Stimulated activated naive CD4-positive, alpha-beta T cell treated with Interleukin-2 at 50 U/mL for 16 hours (primary cell): Measurements from ENCODE around the gene ZNF423.

Source experiments
- DNase-seq: peaks from one replicate; lab custom pipeline; 2025; lab: John Stamatoyannopoulos, UW

The ZNF423 gene

DNA sequence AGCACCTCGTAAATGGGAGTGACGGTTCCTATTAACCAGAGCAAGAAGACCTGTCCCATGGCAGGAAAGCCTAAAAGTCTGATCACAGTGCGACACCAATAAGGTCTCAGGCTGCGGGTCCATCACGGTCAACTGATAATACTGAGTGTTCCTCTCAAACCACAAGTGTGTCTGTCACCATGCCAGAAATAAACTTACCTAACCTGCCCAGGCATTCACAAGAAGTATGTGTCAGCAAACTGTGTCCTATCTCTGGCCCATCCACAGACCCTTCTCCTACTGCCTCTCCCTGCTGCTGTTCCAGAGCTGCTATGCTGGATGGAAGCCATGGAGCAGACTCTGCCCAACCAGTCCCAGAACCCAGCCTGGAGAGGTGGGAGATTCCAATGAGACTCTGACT lies 73.5 kb downstream of the ZNF423 start:
- DNase-seq = no peak

DNA sequence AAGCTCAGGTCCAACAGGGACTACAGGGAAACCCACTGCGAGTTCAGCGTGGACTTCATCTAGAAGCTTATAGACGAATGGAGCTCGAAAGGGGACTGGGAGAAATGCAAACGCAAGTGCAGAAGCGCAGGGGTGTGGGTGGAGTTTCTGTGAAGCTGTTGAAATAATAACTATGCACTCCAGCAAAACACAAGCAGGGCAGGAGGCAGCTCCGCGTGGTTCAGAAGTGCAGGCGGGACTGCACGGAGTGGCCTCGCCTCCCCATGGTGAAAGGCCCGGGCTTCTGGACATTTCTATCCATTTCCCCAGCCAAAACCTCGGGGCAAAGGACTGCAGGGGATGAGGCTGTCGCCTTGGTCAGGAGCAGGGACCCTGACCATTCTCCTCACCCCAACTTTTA lies 74.5 kb downstream of the ZNF423 start:
- no peak for DNase-seq

DNA sequence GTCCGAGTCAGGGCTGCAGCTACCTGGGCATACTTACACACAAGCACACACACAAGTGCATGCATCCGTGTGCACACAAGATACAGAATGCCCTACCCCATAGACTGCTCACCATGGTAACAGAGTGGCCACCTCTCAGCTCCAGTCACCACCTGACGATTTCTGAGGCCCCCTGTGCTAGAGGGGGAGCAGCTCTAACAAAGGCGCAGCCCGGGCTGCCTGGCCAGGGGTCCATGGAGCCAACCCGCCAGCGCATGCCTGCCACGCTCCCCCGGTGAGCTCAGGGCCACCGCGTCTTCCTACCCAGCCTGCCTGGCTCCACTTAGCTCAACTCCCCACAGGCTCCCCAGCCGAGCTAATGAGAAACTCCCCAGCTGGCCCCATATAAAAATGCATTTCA lies 75.5 kb downstream of the ZNF423 start:
- no peak for DNase-seq

DNA sequence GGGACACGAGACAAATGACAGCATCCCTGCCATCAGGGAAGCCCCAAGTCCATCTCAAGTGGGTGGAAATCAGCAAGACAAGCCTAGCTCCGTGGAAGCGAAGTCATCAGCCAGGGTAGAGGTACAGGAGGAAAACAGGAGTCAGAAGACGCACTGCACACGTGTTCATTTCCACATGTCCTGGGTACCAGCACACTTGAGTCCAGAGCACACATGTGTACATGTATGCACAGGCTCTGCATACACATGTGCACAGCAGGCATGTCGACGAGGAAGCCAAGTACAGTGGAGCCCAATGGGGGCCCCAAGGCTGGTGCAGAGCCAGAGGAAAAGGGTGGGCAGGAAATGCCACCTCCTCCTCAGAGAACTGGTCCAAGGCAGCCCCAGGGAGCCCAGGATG lies 75.9 kb downstream of the ZNF423 start:
- DNase-seq = no peak

DNA sequence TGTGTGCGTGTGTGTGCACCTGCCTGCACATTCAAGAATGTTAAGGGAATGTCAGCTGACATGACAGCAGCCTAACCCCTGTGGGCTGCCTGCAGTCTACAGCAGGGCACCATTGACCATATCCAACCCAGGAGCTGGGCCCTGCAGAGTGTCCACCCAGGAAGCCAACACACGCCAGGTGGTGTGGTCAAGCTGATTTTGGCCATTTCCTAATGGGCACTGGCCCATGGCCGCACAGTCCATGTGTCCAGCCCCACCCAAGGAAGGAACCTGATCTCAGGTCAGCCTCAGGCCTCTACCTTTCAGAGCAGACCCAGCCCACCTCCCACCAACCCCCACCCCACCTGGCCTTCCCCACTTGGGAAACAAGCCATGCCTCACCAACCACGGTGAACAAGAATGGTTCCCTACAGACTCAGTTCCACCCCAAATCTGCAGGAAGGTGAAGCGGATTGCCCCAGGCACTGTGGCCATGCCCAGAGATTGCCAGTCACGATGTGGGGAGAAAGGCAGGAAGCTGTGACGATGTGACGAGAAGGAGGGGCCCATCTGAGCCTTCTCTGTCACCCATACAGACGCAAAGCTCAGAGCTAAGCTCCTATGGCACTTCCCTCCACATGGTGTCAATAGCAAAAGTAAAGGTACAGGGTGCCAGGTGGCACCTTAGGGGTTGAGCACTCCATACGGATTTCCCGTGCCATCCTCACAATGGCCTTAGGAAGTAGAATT lies 77.5 kb downstream of the ZNF423 start:
- DNase-seq = no peak

DNA sequence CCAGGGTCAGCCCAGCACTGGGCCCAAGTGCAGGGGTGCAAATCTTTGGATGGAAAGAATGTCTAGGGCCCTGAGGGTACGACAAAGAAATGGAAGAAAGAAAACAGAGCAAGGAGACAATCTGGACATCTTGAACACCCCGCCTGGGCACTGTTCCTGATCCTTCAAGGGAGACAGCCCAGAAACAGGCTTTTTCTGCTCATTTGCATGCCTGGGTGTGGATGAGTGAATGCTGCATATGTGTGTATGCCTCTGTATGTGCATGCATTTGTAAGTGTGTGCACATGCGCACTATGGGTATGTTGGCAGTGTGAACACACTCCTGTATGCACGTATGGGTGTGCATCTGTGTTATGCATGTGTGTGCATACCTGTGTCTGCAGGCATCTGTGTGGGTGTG lies 79.2 kb downstream of the ZNF423 start:
- DNase-seq = no peak

DNA sequence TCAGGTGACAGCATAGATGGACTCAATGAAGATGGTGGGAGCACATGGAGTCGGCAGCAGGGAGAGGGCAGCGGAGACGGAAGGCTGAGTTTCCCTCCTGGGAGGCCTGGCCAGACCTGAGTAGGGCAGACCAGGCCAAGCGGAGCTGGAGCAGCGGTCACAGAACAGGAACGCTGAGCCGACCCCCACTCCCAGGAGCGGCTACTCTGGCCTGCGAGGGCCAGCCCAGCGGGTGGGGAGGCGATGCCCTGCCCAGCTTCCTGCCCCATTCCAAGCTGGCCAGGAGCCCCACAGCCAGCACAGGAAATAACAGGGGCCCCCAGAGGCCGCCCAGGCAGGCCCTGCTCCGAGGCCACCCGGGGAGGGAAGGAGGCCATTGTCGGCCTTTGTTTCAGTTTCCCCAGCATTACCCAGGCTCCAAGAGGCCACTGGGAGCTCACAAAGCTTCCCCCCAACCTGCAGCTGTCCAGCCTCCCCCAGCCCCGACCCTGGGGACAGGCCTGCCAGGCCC lies 79.8 kb downstream of the ZNF423 start:
- DNase-seq = no peak

DNA sequence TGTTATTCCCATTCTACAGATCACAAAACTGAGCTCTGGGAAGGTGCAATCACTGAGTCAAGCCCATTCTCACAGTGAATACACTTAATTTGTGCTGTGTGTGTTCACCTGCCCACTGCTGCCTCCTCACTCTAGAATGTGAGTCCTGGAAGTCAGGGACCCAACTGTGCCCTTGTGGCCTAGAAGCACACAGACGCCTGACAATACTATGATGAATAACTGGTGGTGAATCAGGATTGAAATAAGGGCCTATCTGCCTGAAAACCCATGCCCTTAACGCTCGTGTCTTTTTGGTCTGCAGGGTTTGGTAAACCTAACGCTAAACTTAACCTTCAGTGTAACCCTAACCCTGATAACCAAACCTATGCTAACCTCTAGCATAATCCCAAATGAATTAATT lies 80.3 kb downstream of the ZNF423 start:
- DNase-seq = no peak

DNA sequence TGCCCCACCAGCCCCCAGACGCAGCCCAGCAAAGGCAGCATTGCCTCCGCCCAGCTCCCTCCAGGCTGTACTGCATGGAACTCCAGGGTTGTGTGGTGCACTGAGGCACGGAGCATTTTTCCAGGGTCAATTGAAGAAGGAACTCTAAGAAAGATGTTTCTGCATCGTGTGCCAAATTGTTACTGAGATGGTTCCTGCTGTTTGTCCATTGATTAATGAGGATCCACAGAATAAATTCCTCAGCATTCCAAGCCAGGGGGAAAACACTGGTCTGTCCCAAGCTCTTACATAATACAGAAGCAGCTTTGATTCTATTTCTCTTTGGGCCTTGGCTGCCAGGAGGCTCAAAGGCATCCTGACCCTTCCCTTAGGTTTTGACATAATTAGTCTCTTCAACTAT lies 80.9 kb downstream of the ZNF423 start:
- DNase-seq = no peak

DNA sequence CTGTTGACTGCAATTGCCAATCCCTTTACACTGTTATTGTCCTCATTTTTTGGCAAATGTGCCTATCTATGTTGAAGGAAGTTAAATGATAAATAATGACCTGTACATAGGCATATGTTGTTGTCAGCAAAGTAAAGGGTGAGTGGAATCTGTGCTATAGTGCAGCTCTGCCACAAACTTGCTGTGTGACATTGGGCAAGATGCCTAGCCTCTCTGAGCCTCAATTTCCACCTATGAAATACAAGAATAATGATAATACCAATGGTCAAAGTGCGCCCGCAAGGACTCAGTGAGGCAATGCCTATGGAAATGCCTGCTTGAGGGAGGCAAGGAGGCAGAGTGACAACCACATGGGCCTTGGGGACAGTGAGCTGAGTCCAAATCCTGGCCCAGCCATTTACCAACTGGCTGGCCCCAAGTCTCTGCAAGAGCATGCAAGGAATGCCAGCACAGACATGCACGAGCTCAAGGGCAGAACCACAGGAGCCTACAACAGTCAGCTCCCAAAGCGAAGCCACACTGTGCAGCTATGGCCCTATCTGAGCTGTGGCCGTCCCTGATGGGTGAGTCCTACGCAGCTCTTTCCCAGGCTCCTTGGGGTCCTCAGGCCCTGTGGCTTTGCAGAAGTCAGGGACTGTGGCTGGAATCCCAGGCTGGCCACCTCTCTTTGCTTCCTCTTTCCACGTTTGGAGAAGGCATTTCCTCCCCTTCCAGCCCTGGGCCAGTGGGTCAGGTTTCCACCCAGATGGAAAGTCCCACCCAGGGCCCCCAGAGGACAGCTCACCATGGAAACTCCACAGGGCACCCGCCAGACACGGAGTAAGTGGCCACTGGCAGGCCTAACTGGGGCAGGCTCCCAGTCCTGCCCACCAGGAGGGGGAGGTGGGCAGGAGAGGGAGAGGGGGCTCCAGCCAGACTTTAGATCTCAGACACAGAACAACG lies 82.1 kb downstream of the ZNF423 start:
- DNase-seq = no peak

DNA sequence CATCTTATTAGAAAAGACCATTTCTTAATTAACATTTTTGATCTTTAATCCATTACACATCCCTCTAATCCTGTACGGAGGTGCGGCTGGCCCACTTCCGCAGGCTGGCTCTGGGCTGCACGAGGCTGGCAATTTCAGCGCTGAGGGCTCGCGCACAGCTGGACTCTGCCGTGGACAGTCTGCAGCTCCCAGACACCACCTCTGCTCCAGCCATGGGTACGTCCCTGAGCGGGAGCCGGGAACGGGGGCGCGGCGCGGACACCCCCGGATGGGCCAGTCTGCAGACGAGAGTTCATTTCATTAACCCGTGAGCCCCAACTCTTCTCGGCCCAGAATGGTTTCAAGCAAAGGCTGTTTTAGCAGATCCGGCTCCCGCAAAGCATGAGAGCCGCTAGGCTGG lies 87.9 kb downstream of the ZNF423 start:
- DNase-seq = no peak

DNA sequence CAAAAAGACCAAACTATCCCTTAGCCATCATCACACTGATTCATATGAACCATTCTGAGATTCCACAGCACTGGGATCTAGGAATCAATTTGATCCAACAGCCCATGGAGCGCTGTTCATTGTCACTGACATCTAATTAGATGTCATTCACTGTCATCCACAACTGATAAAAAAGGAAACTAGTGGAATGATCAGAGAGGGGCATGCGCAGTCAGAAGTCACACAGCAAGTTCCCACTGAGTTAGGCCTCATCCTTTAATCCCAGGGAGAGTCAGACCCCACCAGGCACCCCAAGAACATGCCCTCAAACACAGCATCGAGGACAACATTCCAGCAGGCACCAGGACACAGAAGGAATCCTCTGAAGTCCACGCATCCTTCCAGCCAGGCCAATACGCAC lies 88.5 kb downstream of the ZNF423 start:
- no peak for DNase-seq

DNA sequence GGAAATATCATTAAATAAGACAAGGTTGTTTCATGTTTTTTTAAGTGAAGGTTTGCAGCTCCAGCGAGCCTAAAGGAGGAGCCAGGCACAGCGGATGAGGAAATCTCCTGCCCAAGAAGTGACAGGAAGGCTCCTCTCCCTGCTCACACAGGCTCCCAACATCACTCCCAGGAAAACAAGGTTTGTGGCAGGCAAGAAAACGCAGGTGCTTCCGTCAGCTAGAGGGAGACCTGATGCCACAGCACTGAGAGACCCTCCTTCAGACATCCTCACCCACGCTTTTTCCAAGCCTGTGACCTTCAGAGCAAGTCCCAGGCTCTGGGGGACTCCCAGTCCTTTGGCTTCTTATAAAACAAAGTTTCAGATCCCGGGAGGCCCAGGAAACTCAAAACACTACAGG lies 89.7 kb downstream of the ZNF423 start:
- DNase-seq = no peak

DNA sequence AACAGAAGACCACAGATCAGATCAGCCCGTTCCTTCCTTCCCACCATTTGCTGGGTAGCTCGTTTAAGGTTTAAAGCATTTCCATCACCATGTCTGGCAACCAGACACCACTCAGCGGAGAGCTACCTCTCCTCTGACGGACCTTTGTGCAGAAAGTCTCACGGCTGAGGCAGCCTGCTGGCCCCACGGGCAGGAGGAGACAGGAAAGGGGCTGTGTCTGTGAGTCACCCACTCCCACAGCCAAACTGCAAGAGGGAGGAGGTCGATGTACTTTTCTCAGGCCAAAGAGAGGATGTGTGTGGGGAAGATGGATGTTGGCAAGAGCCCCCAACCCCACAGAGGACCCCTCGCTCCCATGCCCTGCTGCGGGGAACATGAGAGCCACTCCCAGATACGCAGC lies 92.1 kb downstream of the ZNF423 start:
- no peak for DNase-seq

DNA sequence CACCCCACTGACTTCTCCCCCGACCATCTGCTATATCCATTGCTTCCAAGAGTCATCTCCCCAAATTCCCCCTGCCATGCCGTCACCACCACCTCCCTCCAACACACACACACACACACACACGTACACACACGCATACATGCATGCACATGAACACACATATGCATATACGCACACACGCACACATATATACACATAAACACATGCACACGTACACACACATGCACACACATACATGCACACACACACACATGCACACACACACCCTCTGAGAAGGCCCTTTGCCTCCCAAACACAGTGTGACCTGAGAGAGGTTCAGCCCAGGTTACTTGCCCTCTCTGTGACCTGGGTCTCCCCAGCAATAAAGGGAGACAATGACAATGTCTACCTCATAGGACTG lies 95.1 kb downstream of the ZNF423 start:
- no peak for DNase-seq

DNA sequence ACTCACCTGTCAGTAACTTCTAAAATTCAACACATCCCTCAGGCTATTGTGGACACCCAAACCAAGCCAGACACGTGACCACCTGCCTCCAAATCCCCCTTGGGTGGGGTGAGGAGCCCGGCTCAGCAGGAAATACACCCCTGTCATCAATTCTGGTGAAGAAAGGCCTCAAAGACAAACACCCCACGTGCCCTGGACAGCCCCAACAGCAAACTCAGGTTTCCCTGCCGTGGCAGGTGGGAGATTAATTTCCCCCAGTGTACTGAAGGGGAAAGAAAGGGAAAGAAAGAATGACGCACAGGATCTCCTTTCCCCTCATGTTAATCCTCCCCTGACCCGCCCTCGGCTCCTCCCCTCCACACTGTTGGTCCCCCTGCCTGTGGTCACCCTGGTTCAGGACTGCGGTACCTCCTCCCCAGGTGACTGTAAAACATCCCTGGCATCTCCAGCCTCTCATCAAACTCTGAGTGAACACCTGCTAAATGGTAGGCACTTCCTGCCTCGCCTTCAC lies 98.3 kb downstream of the ZNF423 start:
- no peak for DNase-seq

DNA sequence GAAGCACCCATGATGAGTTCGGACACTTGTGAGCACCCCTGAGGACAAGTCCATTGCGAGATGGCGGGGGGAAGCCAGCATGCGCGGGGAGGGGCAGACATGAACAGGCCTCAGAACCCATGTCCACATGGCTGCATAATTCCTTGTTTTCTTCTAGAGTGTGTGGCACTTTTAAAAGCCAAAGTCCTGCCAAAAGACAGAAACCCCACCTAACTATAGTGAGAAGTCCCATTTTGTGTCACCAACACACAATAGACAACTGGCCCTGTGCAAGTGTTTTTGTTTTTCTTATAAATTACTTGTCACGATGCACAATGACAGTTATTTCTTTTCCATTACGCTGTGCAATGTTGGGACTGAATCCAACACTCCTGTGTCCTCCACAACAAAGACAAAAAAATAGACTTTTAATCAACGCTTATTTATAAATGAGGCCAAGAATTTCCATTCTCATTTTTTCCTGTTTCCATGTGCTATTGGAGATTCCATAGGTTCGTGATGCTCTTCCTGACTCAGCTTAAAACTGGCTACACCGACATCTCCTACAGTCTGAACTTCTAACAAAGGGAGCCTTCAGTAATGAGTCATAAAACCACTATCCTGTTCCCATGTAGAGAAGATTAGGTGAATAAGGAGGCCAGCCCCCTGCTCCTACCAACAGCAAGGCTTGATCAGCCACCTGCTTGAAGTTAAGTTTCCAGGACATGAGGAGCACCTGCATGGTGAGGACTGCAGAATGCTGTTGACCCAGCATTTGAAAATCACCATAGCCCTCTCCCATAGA lies 98.9 kb downstream of the ZNF423 start:
- no peak for DNase-seq

DNA sequence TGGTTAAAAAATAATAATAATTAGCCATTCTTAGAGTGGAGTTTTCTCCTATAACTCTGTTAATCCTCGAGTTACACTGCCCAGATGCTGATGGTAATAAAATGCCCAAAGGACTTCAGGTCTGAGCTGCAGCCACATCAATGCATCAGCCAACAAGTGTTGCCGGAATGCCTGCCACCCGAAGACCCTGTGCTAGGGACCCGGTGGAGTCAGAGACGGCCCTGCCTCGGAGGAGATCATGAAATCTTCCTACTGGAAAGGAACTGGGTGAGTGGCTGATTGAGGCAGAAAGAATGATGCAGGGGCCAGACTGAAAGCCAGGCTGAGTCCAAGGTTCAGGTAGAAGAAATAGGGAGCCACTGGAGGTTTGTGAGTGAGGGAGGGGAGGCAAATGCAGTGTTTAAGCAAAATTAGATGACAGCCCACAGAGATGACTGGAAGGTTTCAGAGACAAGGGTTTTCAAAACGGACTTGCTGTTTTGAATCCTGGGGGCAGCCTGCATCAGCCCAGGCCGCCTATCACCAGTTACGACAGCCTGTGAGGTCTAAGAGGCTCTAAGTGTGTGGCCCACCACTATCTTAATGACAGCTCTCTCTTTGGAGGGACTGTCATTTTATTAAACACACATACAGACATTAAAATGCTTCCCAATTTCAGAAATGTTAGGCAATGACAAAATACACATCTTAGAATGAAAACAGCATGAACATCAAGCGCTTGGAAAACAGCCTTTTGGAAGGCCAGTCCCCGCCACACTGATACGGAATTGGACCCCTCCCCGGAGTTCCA lies 100.0 kb downstream of the ZNF423 start:
- DNase-seq = no peak

DNA sequence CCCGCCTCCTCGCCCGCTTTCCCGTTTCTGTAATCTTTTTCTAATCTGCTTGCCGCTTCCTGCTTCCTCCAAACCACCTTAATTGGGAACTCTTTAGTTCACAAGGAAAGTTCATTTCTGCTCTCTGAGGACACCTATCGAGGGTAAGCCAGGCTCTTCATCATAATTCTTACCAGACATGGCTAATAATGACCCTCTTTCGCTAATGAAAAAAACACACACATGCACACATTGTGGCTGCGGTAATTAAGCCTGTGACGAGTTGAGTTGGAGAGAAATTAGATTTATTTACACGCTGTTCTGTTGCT lies 100.6 kb downstream of the ZNF423 start:
- DNase-seq = no peak

DNA sequence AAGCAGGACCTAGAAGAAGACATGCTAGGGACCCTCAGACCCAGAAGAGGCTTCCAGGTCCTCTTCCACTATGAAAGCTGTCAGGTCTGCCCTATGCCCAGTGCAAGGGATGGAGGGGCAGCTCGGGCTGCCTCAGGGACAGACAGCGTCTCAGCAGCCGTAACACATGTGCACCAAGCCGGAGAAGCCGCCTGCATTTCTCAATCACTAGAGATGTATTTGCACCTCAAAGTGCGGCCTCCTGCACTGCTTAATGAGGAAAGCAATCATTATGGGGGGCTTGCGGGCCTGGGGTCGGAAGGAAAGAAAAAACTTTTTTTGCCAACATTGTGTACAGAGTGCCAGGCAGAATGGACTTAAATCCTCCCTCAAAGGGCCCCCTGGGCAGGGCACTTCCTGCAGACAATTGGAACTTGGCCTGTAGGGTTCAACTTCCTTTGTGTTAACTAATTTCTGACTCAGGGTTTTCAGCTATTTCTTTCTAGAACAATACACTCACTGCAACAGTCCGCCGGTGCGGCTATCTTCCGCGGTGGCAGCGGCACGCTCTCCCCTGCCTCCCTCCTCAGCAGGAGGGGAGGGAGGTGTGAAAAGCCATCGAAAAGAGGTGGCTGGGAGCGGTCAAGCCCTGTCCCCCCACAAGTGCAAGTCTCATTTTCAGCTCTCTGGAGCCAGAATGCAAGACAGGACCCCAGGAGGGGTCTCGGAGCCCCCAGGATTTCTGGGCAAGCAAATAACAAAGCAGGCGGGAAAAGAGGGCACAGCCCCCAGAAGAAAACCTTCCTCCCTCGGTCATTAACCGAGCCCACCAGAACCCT lies 101.2 kb downstream of the ZNF423 start:
- no peak for DNase-seq
